ENCODE data around the gene FGFR2.

- TF ChIP-seq EZH2phosphoT487 (IDR thresholded peaks at IDR 0.05; ENCODE audit: low read depth, severe bottlenecking, unreplicated experiment) (no peak), CTCF (IDR thresholded peaks at IDR 0.05; ENCODE audit: poor library complexity) (no peak), EZH2 (IDR thresholded peaks at IDR 0.05; ENCODE audit: borderline replicate concordance) (no peak)
Observed at GRCh38 chr10:121640266-121640665, 42.0 kb upstream of the FGFR2 start.
